NCI-H146 treated with DMSO at 0.1 percent for 48 hours (cell line): Measurements from ENCODE around the gene PRPF38A.

Source experiments
- DNase-seq: peaks from one replicate; lab custom pipeline; 2025; ENCODE audit not compliant: unreplicated experiment; lab: John Stamatoyannopoulos, UW

The PRPF38A gene

DNA sequence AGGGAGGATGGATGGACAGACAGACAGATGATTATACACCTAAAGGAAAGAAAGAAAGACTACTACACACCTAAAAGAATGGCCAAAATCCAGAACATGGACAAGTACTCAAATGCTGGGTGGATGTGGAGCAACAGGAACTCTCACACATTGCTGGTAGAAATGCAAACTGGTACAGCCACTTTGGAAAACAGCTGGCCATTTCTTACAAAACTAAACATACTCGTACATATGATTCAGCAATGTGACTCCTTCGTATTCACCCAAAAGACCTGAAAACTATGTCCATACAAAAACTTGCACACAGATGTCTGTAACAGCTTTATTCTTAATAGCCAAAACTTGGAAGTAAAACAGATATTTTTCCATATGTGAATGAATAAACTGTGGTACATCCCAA is 51.3 kb downstream of the PRPF38A start:
- no peak for DNase-seq

DNA sequence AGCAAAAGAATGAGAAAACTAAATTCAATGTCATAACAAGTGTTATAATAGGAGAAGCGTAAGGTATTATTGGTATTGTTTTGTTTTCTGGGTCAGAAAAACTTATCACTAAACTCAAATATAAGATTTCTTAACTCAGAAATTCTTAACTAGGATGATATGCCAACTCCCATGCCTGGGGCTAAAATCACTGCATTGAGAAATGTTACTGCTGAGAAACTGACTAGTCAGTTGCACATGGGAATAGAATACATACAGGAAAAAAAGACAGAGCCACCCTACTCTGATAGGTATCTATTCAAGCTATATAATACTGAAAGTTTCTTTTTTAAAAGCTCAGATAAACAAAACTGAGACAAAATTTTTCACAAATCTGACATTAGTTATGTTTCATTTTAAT is 56.3 kb downstream of the PRPF38A start:
- no peak for DNase-seq

DNA sequence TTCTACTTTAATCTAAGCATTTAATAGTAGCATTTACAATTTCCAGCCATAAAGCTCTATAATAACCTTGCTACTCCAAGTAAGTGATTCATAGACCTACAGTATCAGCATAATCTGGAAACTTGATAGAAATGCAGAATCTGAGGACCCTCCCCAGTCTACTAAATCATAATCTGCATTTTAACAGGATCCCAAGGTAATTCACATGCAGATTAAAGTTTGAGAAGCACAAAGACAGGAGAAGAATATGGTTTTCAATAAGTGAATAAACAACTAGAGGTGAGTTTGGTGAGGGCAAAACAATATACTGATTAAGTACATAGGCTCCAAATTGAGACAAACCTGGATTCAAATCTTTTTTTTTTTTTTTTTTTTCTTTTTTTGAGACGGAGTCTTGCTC is 57.4 kb downstream of the PRPF38A start:
- no peak for DNase-seq

DNA sequence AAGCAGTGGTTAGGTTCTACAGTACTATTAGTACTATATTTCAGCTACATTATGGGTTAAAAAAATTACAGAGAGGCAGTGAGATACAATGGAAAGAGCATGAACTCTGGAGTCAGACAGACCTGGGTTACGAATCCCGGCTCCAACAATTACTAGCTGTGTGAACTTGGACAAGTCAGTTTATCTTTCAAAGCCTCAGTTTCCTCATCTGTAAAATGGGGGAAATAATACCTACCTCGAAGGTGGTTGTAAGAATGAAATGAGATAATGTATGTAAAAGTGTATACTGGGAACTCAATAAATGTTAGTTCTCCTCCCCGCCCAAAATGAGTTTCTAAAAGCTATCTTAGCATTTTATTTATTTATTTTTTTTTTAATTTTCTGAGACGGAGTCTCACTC is 59.5 kb downstream of the PRPF38A start:
- no peak for DNase-seq

DNA sequence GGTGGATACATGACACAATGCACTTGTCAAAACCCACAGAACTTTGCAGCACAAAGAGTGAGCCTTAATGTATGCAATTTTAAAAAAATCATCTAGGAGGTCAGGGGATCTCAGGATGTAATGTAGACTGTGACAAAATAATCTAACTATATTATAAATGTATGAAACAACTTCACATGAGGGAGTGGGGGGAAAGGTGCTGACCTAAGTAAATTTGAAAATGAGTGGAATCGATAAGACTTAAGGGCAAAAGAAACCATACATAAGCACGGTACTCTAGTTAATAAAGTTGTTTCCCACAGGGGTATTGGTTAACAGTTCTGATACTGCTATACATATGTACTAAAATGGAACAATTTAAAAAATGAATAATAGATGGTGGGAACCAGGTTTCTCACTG is 64.7 kb downstream of the PRPF38A start:
- no peak for DNase-seq
